Suprapubic skin (tissue), 4 donors: ENCODE data around the gene DCTN2. TPM values are rescaled to one million over a fixed set of nuclear protein-coding genes. Genes with fewer than 3 reads are reported as not detected.

Source experiments
- DNase-seq, 2 donors: peaks; one replicate each; pipeline ENCODE4 v3.0.0-alpha.2; 2019; ENCODE audit warnings: low spot score in 2 of 2
- H3K27ac ChIP-seq: fragments of 200-600 bp; sonication (generic); one replicate; pipeline ENCODE4 v1.5.1; 2019
- H3K27me3 ChIP-seq: fragments of 200-600 bp; sonication (generic); one replicate; pipeline ENCODE4 v1.5.1; 2019
- H3K36me3 ChIP-seq: fragments of 200-600 bp; sonication (generic); one replicate; pipeline ENCODE4 v1.5.1; 2019
- H3K4me1 ChIP-seq: fragments of 200-600 bp; sonication (generic); one replicate; pipeline ENCODE4 v1.5.1; 2019
- H3K4me3 ChIP-seq: fragments of 200-600 bp; sonication (generic); one replicate; pipeline ENCODE4 v1.5.1; 2019; ENCODE audit warnings: mild to moderate bottlenecking
- H3K9me3 ChIP-seq: fragments of 200-600 bp; sonication (generic); one replicate; pipeline ENCODE4 v1.5.1; 2019
- EP300 ChIP-seq: sonication (generic); formaldehyde crosslinking; IDR thresholded peaks from one replicate; pipeline ENCODE4 v1.6.1; 2017; ENCODE audit warnings: antibody characterized with exemption
- POLR2A ChIP-seq, 2 donors: fragments of 450-650 bp; IDR thresholded peaks; one replicate each; pipeline ENCODE4 v1.6.1; 2017; ENCODE audit warnings: antibody characterized with exemption in 2 of 2, mild to moderate bottlenecking in 2 of 2, moderate library complexity in 2 of 2
- POLR2AphosphoS5 ChIP-seq, 3 donors: sonication (generic); formaldehyde crosslinking; IDR thresholded peaks; one replicate each; pipeline ENCODE4 v1.6.1; 2017; ENCODE audit warnings: antibody characterized with exemption in 3 of 3
- WGBS: methylation state at CpG from one replicate; pipeline ENCODE4 v1.1.5; 2018; 5-methylcytosine and 5-hydroxymethylcytosine counted together
- total RNA-seq, 4 donors: library from RNA; depleted of rRNA; stranded (reverse); fragments of >200 nt; gene quantifications; one replicate each; pipeline ENCODE4 v1.1.0, GENCODE V29; 2016
- TF ChIP-seq, protein P1 (sequence below), 2 donors: fragments of 200-600 bp in 1 of 2; fragments of 450-650 bp in 1 of 2; sonication (generic) in 1 of 2; IDR thresholded peaks; one replicate each; pipeline ENCODE4 v1.5.1; 2016 to 2019; ENCODE audit warnings: antibody characterized with exemption in 2 of 2, mild to moderate bottlenecking in 1 of 2, moderate library complexity in 1 of 2

DCTN2 gene
- total RNA-seq, 4 donors from 2014 or later = 152 to 242 (median 185) TPM

DNA sequence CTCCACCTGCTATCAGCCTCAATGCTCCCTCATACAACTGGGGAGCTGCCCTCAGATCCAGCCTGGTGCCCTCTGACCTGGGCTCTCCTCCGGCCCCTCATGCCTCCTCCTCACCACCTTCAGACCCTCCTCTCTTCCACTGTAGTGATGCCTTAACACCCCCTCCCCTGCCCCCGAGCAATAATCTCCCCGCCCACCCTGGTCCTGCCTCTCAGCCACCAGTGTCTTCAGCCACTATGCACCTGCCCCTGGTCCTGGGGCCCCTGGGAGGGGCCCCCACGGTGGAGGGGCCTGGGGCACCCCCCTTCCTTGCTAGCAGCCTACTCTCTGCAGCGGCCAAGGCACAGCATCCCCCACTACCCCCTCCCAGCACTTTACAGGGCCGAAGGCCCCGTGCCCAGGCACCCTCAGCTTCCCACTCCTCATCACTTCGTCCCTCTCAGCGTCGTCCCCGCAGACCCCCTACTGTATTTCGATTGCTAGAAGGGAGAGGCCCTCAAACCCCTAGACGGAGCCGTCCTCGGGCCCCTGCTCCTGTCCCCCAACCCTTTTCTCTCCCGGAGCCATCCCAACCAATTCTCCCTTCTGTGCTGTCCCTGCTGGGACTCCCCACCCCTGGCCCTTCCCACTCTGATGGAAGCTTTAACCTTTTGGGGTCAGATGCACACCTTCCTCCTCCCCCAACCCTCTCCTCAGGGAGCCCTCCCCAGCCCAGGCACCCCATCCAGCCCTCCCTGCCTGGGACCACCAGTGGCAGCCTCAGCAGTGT lies 21.2 kb downstream of the DCTN2 start:
- TF ChIP-seq POLR2AphosphoS5 (IDR thresholded peaks at IDR 0.05) = no peak
- TF ChIP-seq, protein P1, sequence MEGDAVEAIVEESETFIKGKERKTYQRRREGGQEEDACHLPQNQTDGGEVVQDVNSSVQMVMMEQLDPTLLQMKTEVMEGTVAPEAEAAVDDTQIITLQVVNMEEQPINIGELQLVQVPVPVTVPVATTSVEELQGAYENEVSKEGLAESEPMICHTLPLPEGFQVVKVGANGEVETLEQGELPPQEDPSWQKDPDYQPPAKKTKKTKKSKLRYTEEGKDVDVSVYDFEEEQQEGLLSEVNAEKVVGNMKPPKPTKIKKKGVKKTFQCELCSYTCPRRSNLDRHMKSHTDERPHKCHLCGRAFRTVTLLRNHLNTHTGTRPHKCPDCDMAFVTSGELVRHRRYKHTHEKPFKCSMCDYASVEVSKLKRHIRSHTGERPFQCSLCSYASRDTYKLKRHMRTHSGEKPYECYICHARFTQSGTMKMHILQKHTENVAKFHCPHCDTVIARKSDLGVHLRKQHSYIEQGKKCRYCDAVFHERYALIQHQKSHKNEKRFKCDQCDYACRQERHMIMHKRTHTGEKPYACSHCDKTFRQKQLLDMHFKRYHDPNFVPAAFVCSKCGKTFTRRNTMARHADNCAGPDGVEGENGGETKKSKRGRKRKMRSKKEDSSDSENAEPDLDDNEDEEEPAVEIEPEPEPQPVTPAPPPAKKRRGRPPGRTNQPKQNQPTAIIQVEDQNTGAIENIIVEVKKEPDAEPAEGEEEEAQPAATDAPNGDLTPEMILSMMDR (IDR thresholded peaks at IDR 0.05) = no peak
- no peak for TF ChIP-seq EP300
- no peak for TF ChIP-seq POLR2A (IDR thresholded peaks at IDR 0.05)
- H3K4me3 ChIP-seq = no peak overlapping the region
- DNase-seq = no peak
- H3K9me3 ChIP-seq = no peaks in the 10 kb centered on the region
- peaks cover 45% of the 10 kb centered on the region for H3K4me1 ChIP-seq
- peaks cover 57% of the 10 kb centered on the region for H3K36me3 ChIP-seq
- 81% methylated on average over 16 of the region's 16 CpGs for WGBS
- no peaks in the 10 kb centered on the region for H3K27me3 ChIP-seq
- no peak overlapping the region for H3K27ac ChIP-seq

DNA sequence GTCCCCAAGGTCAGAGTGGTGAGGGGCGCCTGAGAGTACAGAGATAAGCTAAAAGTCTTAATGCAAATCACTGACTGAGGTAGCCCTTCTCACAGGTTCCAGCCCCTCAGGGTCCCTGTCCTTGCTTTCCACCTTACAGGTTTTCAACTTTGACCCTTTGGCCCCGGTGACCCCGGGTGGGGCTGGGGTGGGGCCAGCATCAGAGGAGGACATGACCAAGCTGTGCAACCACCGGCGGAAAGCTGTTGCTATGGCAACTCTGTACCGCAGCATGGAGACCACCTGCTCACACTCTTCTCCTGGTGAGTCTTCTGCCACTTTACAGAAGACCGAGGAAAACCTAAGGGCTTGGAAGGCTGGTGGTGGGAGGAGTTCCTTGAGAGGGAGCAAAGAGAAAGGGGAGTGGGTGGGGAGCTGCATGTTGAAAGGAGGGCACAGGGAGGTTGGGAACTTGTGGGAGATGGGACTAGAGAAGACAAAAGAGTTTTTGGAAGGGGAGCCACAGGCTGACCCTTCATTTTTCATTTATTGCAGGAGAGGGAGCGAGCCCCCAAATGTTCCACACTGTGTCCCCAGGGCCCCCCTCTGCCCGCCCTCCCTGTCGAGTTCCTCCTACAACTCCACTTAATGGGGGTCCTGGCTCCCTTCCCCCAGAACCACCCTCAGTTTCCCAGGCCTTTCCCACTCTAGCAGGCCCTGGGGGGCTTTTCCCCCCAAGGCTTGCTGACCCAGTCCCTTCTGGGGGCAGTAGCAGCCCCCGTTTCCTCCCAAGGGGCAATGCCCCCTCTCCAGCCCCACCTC lies 22.0 kb downstream of the DCTN2 start:
- Histone ChIP-seq H3K27me3 (no peaks in the 10 kb centered on the region), H3K4me3 (peak overlapping the region; percentile 77), H3K36me3 (peaks cover 49% of the 10 kb centered on the region), H3K27ac (no peak overlapping the region), H3K4me1 (peaks cover 45% of the 10 kb centered on the region), H3K9me3 (no peaks in the 10 kb centered on the region)
- no peak for DNase-seq
- TF ChIP-seq POLR2AphosphoS5 (IDR thresholded peaks at IDR 0.05) (no peak), EP300 (no peak), POLR2A (IDR thresholded peaks at IDR 0.05) (no peak)
- TF ChIP-seq, protein P1 (IDR thresholded peaks at IDR 0.05) = no peak
- WGBS = 58% methylated on average over 11 of the region's 11 CpGs

DNA sequence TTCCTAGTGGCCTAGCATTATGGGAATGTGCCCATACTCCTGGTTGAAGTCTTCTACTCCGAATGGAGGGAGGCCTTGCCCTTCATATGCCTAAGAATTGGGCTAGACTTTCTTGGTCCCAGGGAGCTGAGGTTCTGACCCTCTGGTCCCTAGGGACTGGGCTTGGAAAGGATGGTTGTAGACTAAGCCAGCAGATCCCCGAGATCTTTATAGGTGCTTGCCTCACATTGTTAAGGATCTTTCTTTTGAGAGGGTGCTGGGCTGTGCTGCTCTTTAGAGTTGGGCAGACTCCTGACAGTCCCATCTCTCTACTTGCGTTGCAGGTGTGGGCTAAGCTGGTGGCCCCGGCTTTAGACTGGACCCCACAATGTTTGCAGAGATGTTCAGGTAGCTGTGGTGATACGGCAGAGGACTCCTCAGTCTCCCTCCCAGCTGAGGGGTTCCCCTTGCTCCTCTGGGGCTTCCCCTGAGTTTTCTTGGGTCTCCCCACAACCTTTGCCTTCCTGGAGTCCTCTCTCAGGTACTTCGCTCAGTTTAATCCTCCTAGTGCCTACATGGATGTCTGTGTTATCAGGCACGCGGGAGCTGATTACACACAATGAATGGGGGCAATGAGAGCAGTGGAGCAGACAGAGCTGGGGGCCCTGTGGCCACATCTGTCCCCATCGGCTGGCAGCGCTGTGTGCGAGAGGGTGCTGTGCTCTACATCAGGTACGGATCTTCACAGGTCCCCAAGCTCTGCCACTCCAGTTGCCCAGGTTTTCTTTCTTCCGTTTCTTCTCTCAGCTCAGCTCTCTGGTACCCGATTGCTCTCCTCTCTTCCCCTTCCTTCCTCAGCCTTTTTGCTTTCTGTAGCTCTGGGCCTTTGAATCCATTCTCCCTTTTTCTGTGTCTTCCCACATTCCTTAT lies 23.0 kb downstream of the DCTN2 start:
- Histone ChIP-seq H3K4me1 (peaks cover 53% of the 10 kb centered on the region), H3K27ac (peak overlapping the region; percentile 96), H3K9me3 (no peaks in the 10 kb centered on the region), H3K4me3 (peak overlapping the region; percentile 77), H3K27me3 (no peaks in the 10 kb centered on the region), H3K36me3 (peaks cover 39% of the 10 kb centered on the region)
- DNase-seq = no peak
- WGBS = 70% methylated on average over 13 of the region's 14 CpGs
- TF ChIP-seq, protein P1 (IDR thresholded peaks at IDR 0.05) = no peak
- TF ChIP-seq POLR2AphosphoS5 (IDR thresholded peaks at IDR 0.05) (no peak), POLR2A (IDR thresholded peaks at IDR 0.05) (no peak), EP300 (no peak)

DNA sequence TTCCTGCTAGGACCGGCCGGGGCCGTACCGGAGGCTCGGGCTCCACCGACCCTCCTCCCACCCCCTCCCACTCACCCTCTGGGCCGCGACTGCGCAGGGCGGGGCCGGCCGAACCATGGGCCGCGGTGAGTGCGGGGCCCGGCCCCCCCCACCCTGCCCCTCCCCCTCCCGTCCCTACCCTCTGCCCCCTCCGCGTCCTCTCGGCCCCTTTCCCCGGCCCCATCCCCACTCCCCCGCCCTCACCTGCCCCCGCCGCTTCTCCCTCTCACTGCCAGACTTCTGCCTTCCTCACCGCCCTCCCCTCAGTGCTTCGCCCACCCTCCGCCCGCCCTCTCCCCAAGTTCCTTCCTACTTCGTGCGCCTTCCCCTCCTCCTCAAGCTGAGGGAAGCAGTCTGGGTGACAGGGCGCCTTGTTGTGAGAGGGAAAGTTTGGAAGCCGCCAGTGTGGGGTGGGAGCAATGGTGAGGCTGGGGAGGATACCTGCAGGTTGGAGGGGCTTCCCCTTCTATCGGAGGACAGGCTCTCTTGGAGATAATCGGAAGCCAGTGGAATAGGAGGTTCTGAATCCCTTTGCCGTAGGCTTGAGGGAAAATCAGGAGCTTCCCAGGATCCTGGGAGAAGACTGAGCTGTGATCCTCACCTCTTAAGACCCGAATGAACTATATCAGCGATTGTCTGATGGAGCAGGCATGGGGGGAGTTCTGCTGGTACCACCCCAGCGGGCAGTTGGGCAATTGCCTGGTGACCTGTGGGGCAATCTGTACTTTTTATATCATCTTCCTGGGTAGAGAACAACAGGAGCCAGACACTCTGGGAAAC lies 23.9 kb downstream of the DCTN2 start:
- TF ChIP-seq POLR2AphosphoS5 (IDR thresholded peaks at IDR 0.05) = no peak
- H3K4me1 ChIP-seq = peaks cover 62% of the 10 kb centered on the region
- H3K4me3 ChIP-seq = peak overlapping the region; percentile 77
- no peaks in the 10 kb centered on the region for H3K27me3 ChIP-seq
- DNase-seq = peak; percentile 85 to 86
- H3K27ac ChIP-seq = peak overlapping the region; percentile 96
- peaks cover 30% of the 10 kb centered on the region for H3K36me3 ChIP-seq
- 0% methylated on average over 17 of the region's 38 CpGs for WGBS
- H3K9me3 ChIP-seq = no peaks in the 10 kb centered on the region
